Coronary artery (tissue), 2 donors: ENCODE data around the gene SPTB.
A peak's percentile ranks its signal among the peaks of the same experiment; 100 is the strongest.

ENCODE experiments used
- DNase-seq: peaks from one replicate; pipeline ENCODE4 v3.0.0-alpha.2; 2017; ENCODE audit warnings: low spot score
- H3K27ac ChIP-seq, 2 donors: fragments of 200-600 bp; sonication (generic); one replicate each; pipeline ENCODE4 v1.5.1; 2016 to 2019
- H3K4me3 ChIP-seq: fragments of 200-600 bp; sonication (generic); 2 replicates; pipeline ENCODE4 v1.5.1; 2016; ENCODE audit warnings: mild to moderate bottlenecking, moderate library complexity
- TF ChIP-seq, protein P1 (sequence below): fragments of 200-600 bp; sonication (generic); IDR thresholded peaks from one replicate; pipeline ENCODE4 v1.5.1; 2019; ENCODE audit warnings: antibody characterized with exemption

The SPTB gene

DNA sequence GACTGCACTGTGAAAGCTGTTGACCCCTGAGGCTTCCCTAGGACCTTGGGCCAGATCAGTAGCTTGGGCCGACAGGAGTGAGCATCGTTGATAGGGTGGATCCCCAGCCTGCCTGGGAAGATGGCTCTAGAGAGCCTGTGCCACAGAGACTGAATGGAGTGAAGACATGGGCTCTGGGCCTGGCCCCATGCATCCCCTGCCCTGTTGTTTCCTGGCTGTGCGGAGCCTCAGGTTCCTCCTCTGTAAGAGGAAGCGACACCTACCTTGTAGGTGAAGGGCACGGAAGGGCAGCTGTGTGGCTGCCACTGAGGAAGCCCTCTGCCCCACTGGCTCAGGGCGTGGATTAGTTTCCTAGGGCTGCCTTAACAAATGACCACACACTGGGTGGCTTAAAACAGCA lies 151.6 kb downstream of the SPTB start:
- H3K27ac ChIP-seq, result peak overlapping the region; percentile 19 to 96
- no peak for DNase-seq
- no peak overlapping the region for H3K4me3 ChIP-seq
- TF ChIP-seq, protein P1, sequence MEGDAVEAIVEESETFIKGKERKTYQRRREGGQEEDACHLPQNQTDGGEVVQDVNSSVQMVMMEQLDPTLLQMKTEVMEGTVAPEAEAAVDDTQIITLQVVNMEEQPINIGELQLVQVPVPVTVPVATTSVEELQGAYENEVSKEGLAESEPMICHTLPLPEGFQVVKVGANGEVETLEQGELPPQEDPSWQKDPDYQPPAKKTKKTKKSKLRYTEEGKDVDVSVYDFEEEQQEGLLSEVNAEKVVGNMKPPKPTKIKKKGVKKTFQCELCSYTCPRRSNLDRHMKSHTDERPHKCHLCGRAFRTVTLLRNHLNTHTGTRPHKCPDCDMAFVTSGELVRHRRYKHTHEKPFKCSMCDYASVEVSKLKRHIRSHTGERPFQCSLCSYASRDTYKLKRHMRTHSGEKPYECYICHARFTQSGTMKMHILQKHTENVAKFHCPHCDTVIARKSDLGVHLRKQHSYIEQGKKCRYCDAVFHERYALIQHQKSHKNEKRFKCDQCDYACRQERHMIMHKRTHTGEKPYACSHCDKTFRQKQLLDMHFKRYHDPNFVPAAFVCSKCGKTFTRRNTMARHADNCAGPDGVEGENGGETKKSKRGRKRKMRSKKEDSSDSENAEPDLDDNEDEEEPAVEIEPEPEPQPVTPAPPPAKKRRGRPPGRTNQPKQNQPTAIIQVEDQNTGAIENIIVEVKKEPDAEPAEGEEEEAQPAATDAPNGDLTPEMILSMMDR, result no peak

- DNase-seq, result no peak
- H3K4me3 ChIP-seq, result no peak overlapping the region
- TF ChIP-seq, protein P1, result no peak
- peak overlapping the region; percentile 19 to 96 for H3K27ac ChIP-seq
Measured at GRCh38 chr14:64727551-64728071, 152.1 kb downstream of the SPTB start.

- peak overlapping the region in 1 of 2 donors; percentile 96 for H3K27ac ChIP-seq
- H3K4me3 ChIP-seq, result no peak overlapping the region
- TF ChIP-seq, protein P1, result no peak
- no peak for DNase-seq
Measured at GRCh38 chr14:64726585-64726890, 153.2 kb downstream of the SPTB start.

- DNase-seq, result no peak
- Histone ChIP-seq H3K4me3 (peak overlapping the region; percentile 22), H3K27ac (peak overlapping the region; percentile 95 to 96)
- TF ChIP-seq, protein P1, result no peak
Measured at GRCh38 chr14:64725879-64726584, 153.7 kb downstream of the SPTB start.

GRCh38 chr14:64725261-64725815 lies 154.4 kb downstream of the SPTB start:
- Histone ChIP-seq H3K27ac (peak overlapping the region; percentile 95 to 96), H3K4me3 (peak overlapping the region; percentile 22)
- TF ChIP-seq, protein P1, result no peak
- no peak for DNase-seq

DNA sequence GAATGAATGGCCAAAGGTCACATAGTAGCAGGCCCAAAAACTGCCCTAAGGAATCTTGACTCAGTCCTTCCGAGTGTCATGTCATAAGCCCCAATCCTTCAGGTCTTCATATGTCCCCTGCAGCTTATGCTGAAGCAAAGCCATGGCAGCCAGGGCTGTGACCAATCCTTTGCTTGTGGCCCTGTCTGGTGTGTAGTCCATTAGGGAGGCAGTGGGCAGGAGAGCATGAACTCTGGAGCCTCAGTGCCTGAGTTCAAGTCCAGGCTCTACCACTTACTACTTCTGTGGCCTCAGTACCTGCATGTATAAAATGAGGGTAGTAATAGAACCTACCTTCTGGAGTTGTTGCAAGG lies 155.2 kb downstream of the SPTB start:
- peak overlapping the region; percentile 95 to 96 for H3K27ac ChIP-seq
- DNase-seq, result no peak
- no peak overlapping the region for H3K4me3 ChIP-seq
- TF ChIP-seq, protein P1, result no peak
